H9 (cell line): ENCODE measurements around the gene GP1BB. TPM values are rescaled to one million over a fixed set of nuclear protein-coding genes. Genes with fewer than 3 reads are reported as not detected.

ENCODE experiments used
- DNase-seq: peaks from one replicate; pipeline ENCODE4 v3.0.0-alpha.2; 2017
- H2AFZ ChIP-seq: one replicate; pipeline ENCODE4 v1.6.1; 2013; ENCODE audit warnings: mild to moderate bottlenecking, low read length, control low read depth, moderate library complexity
- H2AK5ac ChIP-seq: 2 replicates; pipeline ENCODE4 v1.6.1; 2013; ENCODE audit warnings: low read length, control low read depth, mixed read lengths; ENCODE audit not compliant: insufficient read length
- H2BK120ac ChIP-seq: one replicate; pipeline ENCODE4 v1.6.1; 2013; ENCODE audit warnings: low read depth, mild to moderate bottlenecking, low read length, control low read depth, inconsistent platforms; ENCODE audit not compliant: poor library complexity, severe bottlenecking
- H2BK12ac ChIP-seq: 2 replicates; pipeline ENCODE4 v1.6.1; 2013; ENCODE audit warnings: low read length, control low read depth, mixed read lengths, low read depth; ENCODE audit not compliant: insufficient read length
- H2BK15ac ChIP-seq: 2 replicates; pipeline ENCODE4 v1.6.1; 2013; ENCODE audit warnings: low read depth, low read length, control low read depth
- H2BK20ac ChIP-seq: one replicate; pipeline ENCODE4 v1.6.1; 2013; ENCODE audit warnings: low read depth, mild to moderate bottlenecking, low read length, control low read depth, inconsistent platforms; ENCODE audit not compliant: poor library complexity, severe bottlenecking
- H2BK5ac ChIP-seq: 2 replicates; pipeline ENCODE4 v1.6.1; 2013; ENCODE audit warnings: low read length, control low read depth, mixed read lengths; ENCODE audit not compliant: insufficient read length
- H3K14ac ChIP-seq: 2 replicates; pipeline ENCODE4 v1.6.1; 2013; ENCODE audit warnings: low read length, control low read depth; ENCODE audit not compliant: insufficient read depth
- H3K18ac ChIP-seq: 2 replicates; pipeline ENCODE4 v1.6.1; 2013; ENCODE audit warnings: low read depth, mild to moderate bottlenecking, mixed read lengths, low read length, control low read depth; ENCODE audit not compliant: insufficient read length
- H3K23ac ChIP-seq: 2 replicates; pipeline ENCODE4 v1.6.1; 2013; ENCODE audit warnings: low read length, control low read depth, mixed read lengths, low read depth; ENCODE audit not compliant: insufficient read length
- H3K23me2 ChIP-seq: 2 replicates; pipeline ENCODE4 v1.6.1; 2013; ENCODE audit warnings: low read depth, mild to moderate bottlenecking, mixed read lengths, low read length, control low read depth; ENCODE audit not compliant: insufficient read length, poor library complexity, severe bottlenecking
- H3K27ac ChIP-seq: 2 replicates; pipeline ENCODE4 v1.5.1; 2013; ENCODE audit warnings: low read length, control low read depth, mixed read lengths, low read depth; ENCODE audit not compliant: insufficient read length
- H3K27me3 ChIP-seq: 2 replicates; pipeline ENCODE4 v1.6.1; 2013; ENCODE audit warnings: low read length, control low read depth, inconsistent platforms; ENCODE audit not compliant: insufficient read depth
- H3K4ac ChIP-seq: 2 replicates; pipeline ENCODE4 v1.6.1; 2013; ENCODE audit warnings: low read depth, mild to moderate bottlenecking, control low read depth, inconsistent platforms, low read length, moderate library complexity
- H3K4me1 ChIP-seq: 2 replicates; pipeline ENCODE4 v1.6.1; 2013; ENCODE audit warnings: low read length, control low read depth, inconsistent platforms; ENCODE audit not compliant: insufficient read depth
- H3K4me2 ChIP-seq: 2 replicates; pipeline ENCODE4 v1.6.1; 2013; ENCODE audit warnings: low read length, control low read depth, mixed read lengths; ENCODE audit not compliant: insufficient read length, insufficient read depth
- H3K56ac ChIP-seq: 2 replicates; pipeline ENCODE4 v1.6.1; 2013; ENCODE audit warnings: low read depth, mild to moderate bottlenecking, mixed read lengths, low read length, control low read depth; ENCODE audit not compliant: insufficient read length
- H3K79me1 ChIP-seq: 2 replicates; pipeline ENCODE4 v1.6.1; 2013; ENCODE audit warnings: low read depth, mild to moderate bottlenecking, moderate library complexity, low read length, control low read depth, inconsistent platforms; ENCODE audit not compliant: insufficient read depth, poor library complexity, severe bottlenecking
- H3K79me2 ChIP-seq: 2 replicates; pipeline ENCODE4 v1.6.1; 2013; ENCODE audit warnings: low read length, control low read depth, inconsistent platforms; ENCODE audit not compliant: insufficient read depth
- H3K9ac ChIP-seq: 2 replicates; pipeline ENCODE4 v1.6.1; 2013; ENCODE audit warnings: low read length, control low read depth, mixed read lengths; ENCODE audit not compliant: insufficient read length; ENCODE audit errors: extremely low read depth
- H3K9me3 ChIP-seq: one replicate; pipeline ENCODE4 v1.6.1; 2013; ENCODE audit warnings: low read depth, low read length, inconsistent platforms; ENCODE audit not compliant: control insufficient read depth
- H3T11ph ChIP-seq: one replicate; pipeline ENCODE4 v1.6.1; 2013; ENCODE audit warnings: mild to moderate bottlenecking, low read length, control low read depth, inconsistent platforms
- H4K20me1 ChIP-seq: one replicate; pipeline ENCODE4 v1.6.1; 2013; ENCODE audit not compliant: control insufficient read depth, insufficient read length, insufficient read depth
- H4K5ac ChIP-seq: 2 replicates; pipeline ENCODE4 v1.6.1; 2013; ENCODE audit warnings: low read depth, mild to moderate bottlenecking, mixed read lengths, low read length, control low read depth; ENCODE audit not compliant: insufficient read length
- H4K8ac ChIP-seq: replicated peaks from 2 replicates; pipeline ENCODE4 v1.6.1; 2013; ENCODE audit warnings: low read length, control low read depth, mixed read lengths, low read depth; ENCODE audit not compliant: insufficient read length
- H4K91ac ChIP-seq: 2 replicates; pipeline ENCODE4 v1.6.1; 2013; ENCODE audit warnings: low read depth, mild to moderate bottlenecking, moderate library complexity, mixed read lengths, low read length, control low read depth; ENCODE audit not compliant: insufficient read length
- H3K27ac Mint-ChIP-seq, 3 experiments: 2 replicates in 2 of 3; 3 replicates in 1 of 3; pipeline ENCODE4 v1.8.0; 2020 to 2021; ENCODE audit warnings: mixed read lengths in 3 of 3, mild to moderate bottlenecking in 1 of 3, moderate library complexity in 1 of 3
- H3K27me3 Mint-ChIP-seq: 2 replicates; pipeline ENCODE4 v1.8.0; 2021; ENCODE audit warnings: low read depth, mild to moderate bottlenecking, moderate library complexity, mixed read lengths
- H3K36me3 Mint-ChIP-seq, 3 experiments: 2 replicates in 2 of 3; 3 replicates in 1 of 3; pipeline ENCODE4 v1.8.0; 2020 to 2021; ENCODE audit warnings: low read depth in 3 of 3, mixed read lengths in 3 of 3; ENCODE audit not compliant: insufficient read depth in 1 of 3
- H3K4me1 Mint-ChIP-seq, 2 experiments: 2 replicates each; pipeline ENCODE4 v1.8.0; 2020; ENCODE audit warnings: mixed read lengths in 2 of 2
- H3K4me3 Mint-ChIP-seq, 2 experiments: 2 replicates in 1 of 2; 3 replicates in 1 of 2; pipeline ENCODE4 v1.8.0; 2020 to 2021; ENCODE audit warnings: mild to moderate bottlenecking in 2 of 2, mixed read lengths in 2 of 2, moderate library complexity in 1 of 2
- H3K9me3 Mint-ChIP-seq, 2 experiments: 2 replicates in 1 of 2; 3 replicates in 1 of 2; pipeline ENCODE4 v1.8.0; 2020; ENCODE audit warnings: mild to moderate bottlenecking in 2 of 2, mixed read lengths in 2 of 2, moderate library complexity in 1 of 2
- WGBS: extraction: QIAGEN DNeasy Blood & Tissue Kit; methylation state at CpG from one replicate; pipeline ENCODE4 v1.1.7; 2013; ENCODE audit warnings: missing lambda C conversion rate, low lambda C conversion rate, mixed read lengths; ENCODE audit not compliant: insufficient read length; ENCODE audit errors: extremely low coverage; 5-methylcytosine and 5-hydroxymethylcytosine counted together
- total RNA-seq: library from RNA; stranded (reverse); gene quantifications from 2 replicates; pipeline ENCODE4 v1.2.1, GENCODE V29; 2021
- TF ChIP-seq, protein P1 (sequence below): fragments of 200-600 bp; sonication (generic); conservative IDR thresholded peaks from 3 replicates; pipeline ENCODE4 v1.8.0; 2021; ENCODE audit warnings: antibody characterized with exemption, mild to moderate bottlenecking

GP1BB gene
- total RNA-seq, 1 experiment from 2014 or later: 3.4 TPM

DNA sequence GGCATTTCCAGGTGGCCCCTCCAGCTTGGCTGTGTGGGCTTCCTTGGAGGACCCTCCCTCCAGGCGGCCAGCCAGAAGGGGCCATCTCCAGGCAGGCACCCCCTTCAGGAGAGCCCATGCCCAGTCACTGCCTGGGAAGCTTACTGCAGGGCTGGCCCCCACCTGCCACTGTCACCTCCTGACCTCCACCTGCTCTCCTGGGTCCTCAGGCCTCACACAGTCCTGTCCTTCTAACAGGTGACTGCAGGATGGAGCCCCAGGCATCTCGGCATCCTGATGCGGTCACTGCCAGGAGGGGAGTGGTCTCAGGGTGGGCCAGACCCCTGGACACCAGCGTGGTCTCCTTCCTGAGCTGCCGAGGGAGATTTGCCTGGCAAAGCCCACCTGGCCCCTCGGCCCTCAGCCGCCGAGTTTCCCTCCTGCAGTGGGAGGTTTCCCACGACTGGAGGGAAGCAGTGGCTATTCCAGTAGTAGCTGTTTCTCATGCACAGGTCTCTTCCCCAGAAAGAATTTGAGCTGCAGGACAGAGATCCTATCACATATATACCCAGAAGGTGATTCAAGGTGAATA, 50.2 kb downstream of the GP1BB start:
- H2BK12ac ChIP-seq: no peak overlapping the region
- Mint-ChIP-seq H3K36me3 (no peaks in the 10 kb centered on the region), H3K4me3 (no peak overlapping the region), H3K27me3 (peaks cover 76% of the 10 kb centered on the region), H3K9me3 (no peaks in the 10 kb centered on the region), H3K27ac (no peak overlapping the region), H3K4me1 (peaks cover 1 to 3% of the 10 kb centered on the region in 2 experiments; a peak in 2 of 4 replicates)
- WGBS: no CpG with 5 or more reads among the region's 9 CpGs
- H3K23ac ChIP-seq: no peak overlapping the region
- no peak overlapping the region for H4K5ac ChIP-seq
- H3T11ph ChIP-seq: no peak overlapping the region
- H3K4me2 ChIP-seq: no peak overlapping the region
- H3K14ac ChIP-seq: no peak overlapping the region
- H3K4me1 ChIP-seq: no peaks in the 10 kb centered on the region
- no peak overlapping the region for H4K8ac ChIP-seq
- no peak overlapping the region for H3K4ac ChIP-seq
- TF ChIP-seq, protein P1, sequence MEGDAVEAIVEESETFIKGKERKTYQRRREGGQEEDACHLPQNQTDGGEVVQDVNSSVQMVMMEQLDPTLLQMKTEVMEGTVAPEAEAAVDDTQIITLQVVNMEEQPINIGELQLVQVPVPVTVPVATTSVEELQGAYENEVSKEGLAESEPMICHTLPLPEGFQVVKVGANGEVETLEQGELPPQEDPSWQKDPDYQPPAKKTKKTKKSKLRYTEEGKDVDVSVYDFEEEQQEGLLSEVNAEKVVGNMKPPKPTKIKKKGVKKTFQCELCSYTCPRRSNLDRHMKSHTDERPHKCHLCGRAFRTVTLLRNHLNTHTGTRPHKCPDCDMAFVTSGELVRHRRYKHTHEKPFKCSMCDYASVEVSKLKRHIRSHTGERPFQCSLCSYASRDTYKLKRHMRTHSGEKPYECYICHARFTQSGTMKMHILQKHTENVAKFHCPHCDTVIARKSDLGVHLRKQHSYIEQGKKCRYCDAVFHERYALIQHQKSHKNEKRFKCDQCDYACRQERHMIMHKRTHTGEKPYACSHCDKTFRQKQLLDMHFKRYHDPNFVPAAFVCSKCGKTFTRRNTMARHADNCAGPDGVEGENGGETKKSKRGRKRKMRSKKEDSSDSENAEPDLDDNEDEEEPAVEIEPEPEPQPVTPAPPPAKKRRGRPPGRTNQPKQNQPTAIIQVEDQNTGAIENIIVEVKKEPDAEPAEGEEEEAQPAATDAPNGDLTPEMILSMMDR: no peak
- no peak overlapping the region for H2BK15ac ChIP-seq
- H4K91ac ChIP-seq: no peak overlapping the region
- H3K56ac ChIP-seq: no peak overlapping the region
- H2BK120ac ChIP-seq: no peak overlapping the region
- no peak overlapping the region for H2AK5ac ChIP-seq
- H3K9me3 ChIP-seq: no peaks in the 10 kb centered on the region
- H2BK20ac ChIP-seq: no peak overlapping the region
- DNase-seq: no peak
- no peak overlapping the region for H3K9ac ChIP-seq
- no peaks in the 10 kb centered on the region for H3K79me1 ChIP-seq
- no peak overlapping the region for H2BK5ac ChIP-seq
- no peaks in the 10 kb centered on the region for H3K23me2 ChIP-seq
- H3K27me3 ChIP-seq: peaks cover 10% of the 10 kb centered on the region
- no peak overlapping the region for H3K27ac ChIP-seq
- no peak overlapping the region for H2AFZ ChIP-seq
- no peaks in the 10 kb centered on the region for H4K20me1 ChIP-seq
- H3K79me2 ChIP-seq: no peaks in the 10 kb centered on the region
- H3K18ac ChIP-seq: no peak overlapping the region

Other genes starting within 250 kb of the GP1BB start
- gene UFD1, start 244.3 kb upstream of the GP1BB start, total RNA-seq: 74.4 and 76.0 TPM in 2 replicates
- gene CDC45, start 243.6 kb upstream of the GP1BB start, total RNA-seq: 32.7 and 35.7 TPM in 2 replicates
- gene CLDN5, start 199.1 kb upstream of the GP1BB start, total RNA-seq: 0.26 and 0.44 TPM in 2 replicates
- 17.7 and 17.8 TPM in 2 replicates for gene SEPTIN5, start 9.0 kb upstream of the GP1BB start, total RNA-seq
- 2.2 and 2.5 TPM in 2 replicates for gene TBX1, start 37.2 kb downstream of the GP1BB start, total RNA-seq
- gene GNB1L, start 131.3 kb downstream of the GP1BB start, total RNA-seq: 22.4 and 22.9 TPM in 2 replicates
- gene RTL10, start 131.3 kb downstream of the GP1BB start, total RNA-seq: 24.0 and 24.4 TPM in 2 replicates
- 42.2 and 43.3 TPM in 2 replicates for gene COMT, start 218.2 kb downstream of the GP1BB start, total RNA-seq
- gene TXNRD2, start 218.3 kb downstream of the GP1BB start, total RNA-seq: 22.9 and 25.5 TPM in 2 replicates